ENCODE measurements around the gene PRPF6. TPM values are rescaled to one million over a fixed set of nuclear protein-coding genes. Genes with fewer than 3 reads are reported as not detected.
"Not testable (repeated sequence)": the region's sequence is repeated elsewhere in the genome, so short reads cannot be mapped to it uniquely, and the experiment has no call there.

PRPF6 gene
- total RNA-seq, 1 experiment from 2014 or later: 103 TPM

DNA sequence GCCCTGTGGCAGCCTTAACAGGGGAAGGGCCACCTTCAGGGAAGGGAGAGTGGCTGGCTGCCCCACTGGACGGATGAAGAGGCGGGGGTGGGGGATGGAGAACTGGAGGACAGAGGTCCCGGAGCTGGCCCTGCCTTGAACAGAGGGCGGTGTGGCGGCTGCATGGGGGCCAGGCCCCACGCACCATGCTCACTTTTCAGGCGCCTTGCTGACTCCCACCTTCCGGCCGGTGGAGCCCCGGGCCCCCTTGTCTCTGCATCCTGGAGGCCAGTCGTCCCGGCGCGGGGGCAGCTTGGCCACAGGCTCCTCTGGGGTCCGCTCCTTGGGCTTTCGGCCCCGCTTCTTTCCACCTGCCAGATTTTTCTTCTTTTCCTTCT lies 21.2 kb upstream of the PRPF6 start:
- H3K4me2 ChIP-seq: no peak overlapping the region
- no peaks in the 10 kb centered on the region for H3K9me2 ChIP-seq (ENCODE audit: insufficient read depth)
- peaks cover 14% of the 10 kb centered on the region; the same call in 1 of the 2 replicates for H3F3A ChIP-seq (ENCODE audit: insufficient read depth, low read depth)
- no peaks in the 10 kb centered on the region for H3K36me3 ChIP-seq (ENCODE audit: low read depth)
- no peak for DNase-seq
- TF ChIP-seq, protein P1, sequence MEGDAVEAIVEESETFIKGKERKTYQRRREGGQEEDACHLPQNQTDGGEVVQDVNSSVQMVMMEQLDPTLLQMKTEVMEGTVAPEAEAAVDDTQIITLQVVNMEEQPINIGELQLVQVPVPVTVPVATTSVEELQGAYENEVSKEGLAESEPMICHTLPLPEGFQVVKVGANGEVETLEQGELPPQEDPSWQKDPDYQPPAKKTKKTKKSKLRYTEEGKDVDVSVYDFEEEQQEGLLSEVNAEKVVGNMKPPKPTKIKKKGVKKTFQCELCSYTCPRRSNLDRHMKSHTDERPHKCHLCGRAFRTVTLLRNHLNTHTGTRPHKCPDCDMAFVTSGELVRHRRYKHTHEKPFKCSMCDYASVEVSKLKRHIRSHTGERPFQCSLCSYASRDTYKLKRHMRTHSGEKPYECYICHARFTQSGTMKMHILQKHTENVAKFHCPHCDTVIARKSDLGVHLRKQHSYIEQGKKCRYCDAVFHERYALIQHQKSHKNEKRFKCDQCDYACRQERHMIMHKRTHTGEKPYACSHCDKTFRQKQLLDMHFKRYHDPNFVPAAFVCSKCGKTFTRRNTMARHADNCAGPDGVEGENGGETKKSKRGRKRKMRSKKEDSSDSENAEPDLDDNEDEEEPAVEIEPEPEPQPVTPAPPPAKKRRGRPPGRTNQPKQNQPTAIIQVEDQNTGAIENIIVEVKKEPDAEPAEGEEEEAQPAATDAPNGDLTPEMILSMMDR (conservative IDR thresholded peaks at IDR 0.05): no peak
- no peak for TF ChIP-seq EZH2 (IDR thresholded peaks at IDR 0.05; ENCODE audit: low read depth)
- H3K9me3 ChIP-seq (ENCODE audit: insufficient read depth, low read depth): no peaks in the 10 kb centered on the region
- no peak overlapping the region for H3K27ac ChIP-seq
- no TSS peak for BruUV-seq (replicated peaks)
- ChIA-PET CTCF (no interaction called here), POLR2A (ENCODE audit: unreplicated experiment) (no interaction called here)
- no peaks in the 10 kb centered on the region for H3K27me3 ChIP-seq (ENCODE audit: insufficient read depth, low read depth)
- peaks cover 6% of the 10 kb centered on the region; the same call in 1 of the 2 replicates for H4K20me1 ChIP-seq (ENCODE audit: insufficient read depth)
- H2AFZ ChIP-seq: no peak overlapping the region
- peaks cover 15% of the 10 kb centered on the region for H3K79me2 ChIP-seq (ENCODE audit: low read depth)
- peaks cover 19% of the 10 kb centered on the region; the same call in 1 of the 2 replicates for H3K4me1 ChIP-seq (replicated peaks; ENCODE audit: insufficient read depth)
- H3K4me3 ChIP-seq: no peak overlapping the region
- intact Hi-C loops (cut with micrococcal nuclease; ENCODE audit: unreplicated experiment): loop anchor here (5.0 kb wide), 2 partner anchors 62 to 163 kb away; partner anchors contain the start of gene DNAJC5

DNA sequence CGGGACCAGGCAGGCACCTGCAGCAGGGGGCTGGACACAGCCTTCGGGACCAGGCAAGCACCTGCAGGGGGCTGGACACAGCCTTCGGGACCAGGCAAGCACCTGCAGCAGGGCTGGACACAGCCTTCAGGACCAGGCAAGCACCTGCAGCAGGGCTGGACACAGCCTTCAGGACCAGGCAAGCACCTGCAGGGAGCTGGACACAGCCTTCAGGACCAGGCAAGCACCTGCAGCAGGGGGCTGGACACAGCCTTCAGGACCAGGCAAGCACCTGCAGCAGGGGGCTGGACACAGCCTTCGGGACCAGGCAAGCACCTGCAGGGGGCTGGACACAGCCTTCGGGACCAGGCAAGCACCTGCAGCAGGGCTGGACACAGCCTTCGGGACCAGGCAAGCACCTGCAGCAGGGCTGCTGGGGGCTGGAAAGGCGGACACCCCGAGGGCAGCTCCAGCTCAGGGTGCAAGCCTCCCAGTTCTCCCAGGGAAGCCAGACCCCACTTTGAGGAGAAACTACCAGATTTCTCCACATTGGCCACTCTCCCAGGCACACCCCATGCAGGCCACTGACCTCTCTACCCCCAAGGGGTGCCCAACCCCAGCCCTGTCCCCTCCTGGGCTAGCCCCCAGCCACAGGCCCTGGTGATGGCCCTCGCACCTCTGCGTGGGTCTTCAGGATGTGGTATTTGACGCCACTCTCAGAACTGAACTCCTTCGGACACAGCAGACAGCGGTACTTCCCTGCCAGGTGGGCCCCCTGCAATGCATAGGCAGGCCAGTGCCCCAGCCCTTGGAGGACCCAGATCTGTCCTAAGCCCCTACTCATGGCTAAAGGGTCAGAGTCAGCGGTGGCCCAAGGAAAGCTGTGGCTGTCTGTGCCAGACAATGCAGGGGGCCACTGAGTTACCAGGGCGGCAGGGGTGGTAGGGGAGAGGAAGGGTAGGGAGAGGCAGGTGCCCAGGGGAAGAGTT lies 20.0 kb upstream of the PRPF6 start:
- intact Hi-C loops (cut with micrococcal nuclease; ENCODE audit: unreplicated experiment); H2AFZ ChIP-seq; H3K36me3 ChIP-seq (ENCODE audit: low read depth); H3K9me2 ChIP-seq (ENCODE audit: insufficient read depth); DNase-seq; H3K27me3 ChIP-seq (ENCODE audit: insufficient read depth, low read depth); H3K79me2 ChIP-seq (ENCODE audit: low read depth); H3K4me3 ChIP-seq; H4K20me1 ChIP-seq (ENCODE audit: insufficient read depth); H3K9me3 ChIP-seq (ENCODE audit: insufficient read depth, low read depth); CTCF ChIA-PET; POLR2A ChIA-PET (ENCODE audit: unreplicated experiment); H3K27ac ChIP-seq; H3K4me2 ChIP-seq; BruUV-seq (replicated peaks): not testable (repeated sequence)
- peaks cover 12% of the 10 kb centered on the region; the same call in 1 of the 2 replicates for H3K4me1 ChIP-seq (replicated peaks; ENCODE audit: insufficient read depth)
- H3F3A ChIP-seq (ENCODE audit: insufficient read depth, low read depth): peaks cover 14% of the 10 kb centered on the region; the same call in 1 of the 2 replicates

DNA sequence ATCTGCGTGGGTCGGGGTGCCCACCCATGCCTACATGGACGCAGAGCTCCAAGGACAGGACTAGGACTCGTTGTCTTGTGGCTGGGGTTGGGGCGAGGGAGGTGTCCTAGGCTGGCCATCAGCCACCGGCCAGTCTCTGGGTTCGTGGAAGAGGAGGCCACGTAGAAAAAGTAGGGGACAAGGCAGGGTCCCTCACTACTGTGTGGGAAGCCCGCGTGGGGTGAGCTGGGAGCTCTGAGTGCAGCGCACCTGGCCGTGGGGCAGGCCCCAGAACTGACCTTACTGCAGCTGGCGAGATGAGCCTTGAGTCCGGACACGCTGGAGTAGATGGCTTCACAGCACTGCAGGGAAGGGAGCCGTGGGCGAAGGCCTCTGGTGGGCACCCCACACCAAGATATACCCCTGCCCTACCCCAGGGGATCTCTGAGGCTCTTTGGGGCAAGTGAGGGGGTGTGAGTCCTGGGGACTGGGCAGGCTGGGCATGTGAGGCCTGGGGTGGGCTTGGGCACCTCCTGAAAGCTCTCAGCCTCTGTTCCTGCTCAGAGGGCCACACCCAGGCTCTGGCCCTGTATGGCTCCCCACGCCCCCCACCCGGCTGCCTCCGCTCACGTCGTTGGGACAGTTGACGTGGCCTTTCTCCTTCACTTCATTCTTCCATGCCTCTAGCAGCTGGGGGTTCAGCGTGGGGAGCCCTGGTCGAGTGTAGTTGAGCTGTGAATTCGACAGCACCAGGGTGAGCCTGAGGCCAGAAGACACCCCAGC lies 19.1 kb upstream of the PRPF6 start:
- no peak overlapping the region for H2AFZ ChIP-seq
- peaks cover 12% of the 10 kb centered on the region; the same call in 1 of the 2 replicates for H3K4me1 ChIP-seq (replicated peaks; ENCODE audit: insufficient read depth)
- H3K27me3 ChIP-seq (ENCODE audit: insufficient read depth, low read depth): no peaks in the 10 kb centered on the region
- ChIA-PET CTCF (no interaction called here), POLR2A (ENCODE audit: unreplicated experiment) (no interaction called here)
- H3F3A ChIP-seq (ENCODE audit: insufficient read depth, low read depth): peaks cover 14% of the 10 kb centered on the region; the same call in 1 of the 2 replicates
- no TSS peak for BruUV-seq (replicated peaks)
- H3K4me3 ChIP-seq: no peak overlapping the region
- no peak for TF ChIP-seq EZH2 (IDR thresholded peaks at IDR 0.05; ENCODE audit: low read depth)
- TF ChIP-seq, protein P1 (conservative IDR thresholded peaks at IDR 0.05): no peak
- H4K20me1 ChIP-seq (ENCODE audit: insufficient read depth): no peaks in the 10 kb centered on the region
- H3K27ac ChIP-seq: no peak overlapping the region
- DNase-seq: no peak
- no peaks in the 10 kb centered on the region for H3K9me2 ChIP-seq (ENCODE audit: insufficient read depth)
- H3K79me2 ChIP-seq (ENCODE audit: low read depth): no peaks in the 10 kb centered on the region
- intact Hi-C loops (cut with micrococcal nuclease; ENCODE audit: unreplicated experiment): no loop called here
- peaks cover 10% of the 10 kb centered on the region; the same call in 1 of the 2 replicates for H3K36me3 ChIP-seq (ENCODE audit: low read depth)
- H3K9me3 ChIP-seq (ENCODE audit: insufficient read depth, low read depth): no peaks in the 10 kb centered on the region
- no peak overlapping the region for H3K4me2 ChIP-seq

Data from PC-9 (cell line).